ENCODE measurements around the gene C11orf98.
"Not testable (repeated sequence)": the region's sequence is repeated elsewhere in the genome, so short reads cannot be mapped to it uniquely, and the experiment has no call there.

The C11orf98 gene

GRCh38 chr11:62666259-62666926, 1.4 kb upstream of the C11orf98 start:
- DNase-seq (ENCODE audit: low read depth), result no peak
- H3K4me3 ChIP-seq (ENCODE audit: control insufficient read depth, low read depth, low read length), result peak overlapping the region; percentile 94

GRCh38 chr11:62665599-62666258, 719 bp upstream of the C11orf98 start:
- no peak for TF ChIP-seq CTCF (conservative IDR thresholded peaks at IDR 0.05; ENCODE audit: control insufficient read depth, insufficient read depth, low read depth, low read length)
- DNase-seq (ENCODE audit: low read depth), result peak; percentile 59
- H3K4me3 ChIP-seq (ENCODE audit: control insufficient read depth, low read depth, low read length), result peak overlapping the region; percentile 94

More at GRCh38 chr11:62666259-62666926, 1.4 kb upstream of the C11orf98 start:
- TF ChIP-seq CTCF (conservative IDR thresholded peaks at IDR 0.05; ENCODE audit: control insufficient read depth, insufficient read depth, low read depth, low read length), result no peak

- TF ChIP-seq CTCF (conservative IDR thresholded peaks at IDR 0.05; ENCODE audit: control insufficient read depth, insufficient read depth, low read depth, low read length), result no peak
- DNase-seq (ENCODE audit: low read depth), result peak; percentile 43
- peak overlapping the region; percentile 94 for H3K4me3 ChIP-seq (ENCODE audit: control insufficient read depth, low read depth, low read length)
Measured at GRCh38 chr11:62664405-62665074, 470 bp downstream of the C11orf98 start.

GRCh38 chr11:62656796-62657429, 8.1 kb downstream of the C11orf98 start:
- H3K4me3 ChIP-seq (ENCODE audit: control insufficient read depth, low read depth, low read length), result no peak overlapping the region
- no peak for TF ChIP-seq CTCF (conservative IDR thresholded peaks at IDR 0.05; ENCODE audit: control insufficient read depth, insufficient read depth, low read depth, low read length)
- no peak for DNase-seq (ENCODE audit: low read depth)

GRCh38 chr11:62654297-62654696, 10.7 kb downstream of the C11orf98 start:
- no peak for DNase-seq (ENCODE audit: low read depth)
- no peak for TF ChIP-seq CTCF (conservative IDR thresholded peaks at IDR 0.05; ENCODE audit: control insufficient read depth, insufficient read depth, low read depth, low read length)
- H3K4me3 ChIP-seq (ENCODE audit: control insufficient read depth, low read depth, low read length), result no peak overlapping the region

GRCh38 chr11:62652161-62653006, 12.6 kb downstream of the C11orf98 start:
- no peak for DNase-seq (ENCODE audit: low read depth)
- TF ChIP-seq CTCF (conservative IDR thresholded peaks at IDR 0.05; ENCODE audit: control insufficient read depth, insufficient read depth, low read depth, low read length), result no peak
- peak overlapping the region; percentile 85 for H3K4me3 ChIP-seq (ENCODE audit: control insufficient read depth, low read depth, low read length)

GRCh38 chr11:62650283-62650682, 14.7 kb downstream of the C11orf98 start:
- H3K4me3 ChIP-seq (ENCODE audit: control insufficient read depth, low read depth, low read length); DNase-seq (ENCODE audit: low read depth): not testable (repeated sequence)
